HG02870 (cell line): ENCODE results near the gene MTHFD2L.
A peak's percentile ranks its signal among the peaks of the same experiment; 100 is the strongest.
"Not testable (repeated sequence)": the region's sequence is repeated elsewhere in the genome, so short reads cannot be mapped to it uniquely, and the experiment has no call there.

Experiments used
- ATAC-seq: cut with Tn5 transposase; IDR thresholded peaks from one replicate; pipeline ENCODE4 v1.9.1; 2021; ENCODE audit warnings: mild to moderate bottlenecking, moderate library complexity; ENCODE audit not compliant: unreplicated experiment

Gene MTHFD2L

GRCh38 chr4:74132188-74132587, 25.7 kb upstream of the MTHFD2L start:
- not testable (repeated sequence) for ATAC-seq

GRCh38 chr4:74132944-74133343, 25.0 kb upstream of the MTHFD2L start:
- no peak for ATAC-seq

- peak; percentile 83 for ATAC-seq
Observed at GRCh38 chr4:74133786-74134499, 24.0 kb upstream of the MTHFD2L start.

- ATAC-seq: no peak
Observed at GRCh38 chr4:74134500-74134852, 23.4 kb upstream of the MTHFD2L start.

GRCh38 chr4:74146581-74147129, 11.3 kb upstream of the MTHFD2L start:
- ATAC-seq: no peak

GRCh38 chr4:74148205-74148604, 9.7 kb upstream of the MTHFD2L start:
- no peak for ATAC-seq

GRCh38 chr4:74152836-74153235, 5.1 kb upstream of the MTHFD2L start:
- ATAC-seq: no peak

- no peak for ATAC-seq
Observed at GRCh38 chr4:74156521-74156920, 1.4 kb upstream of the MTHFD2L start.

- no peak for ATAC-seq
Observed at GRCh38 chr4:74157154-74157553, 764 bp upstream of the MTHFD2L start.

GRCh38 chr4:74158466-74159142, 686 bp downstream of the MTHFD2L start:
- ATAC-seq: no peak

- no peak for ATAC-seq
Observed at GRCh38 chr4:74159143-74159709, 1.3 kb downstream of the MTHFD2L start.

- ATAC-seq: no peak
Observed at GRCh38 chr4:74161666-74162450, 3.9 kb downstream of the MTHFD2L start.

GRCh38 chr4:74166135-74166534, 8.2 kb downstream of the MTHFD2L start:
- no peak for ATAC-seq

GRCh38 chr4:74166818-74167217, 8.9 kb downstream of the MTHFD2L start:
- ATAC-seq: no peak

- no peak for ATAC-seq
Observed at GRCh38 chr4:74167585-74167984, 9.7 kb downstream of the MTHFD2L start.

- ATAC-seq: no peak
Observed at GRCh38 chr4:74168841-74169240, 10.9 kb downstream of the MTHFD2L start.

GRCh38 chr4:74173321-74173720, 15.4 kb downstream of the MTHFD2L start:
- ATAC-seq: no peak

- no peak for ATAC-seq
Observed at GRCh38 chr4:74174421-74174820, 16.5 kb downstream of the MTHFD2L start.

GRCh38 chr4:74174941-74175340, 17.0 kb downstream of the MTHFD2L start:
- ATAC-seq: no peak

GRCh38 chr4:74175379-74175778, 17.5 kb downstream of the MTHFD2L start:
- no peak for ATAC-seq

GRCh38 chr4:74178798-74179197, 20.9 kb downstream of the MTHFD2L start:
- no peak for ATAC-seq
